Kidney epithelial cell (primary cell): ENCODE measurements around the gene OLFM2. TPM values are rescaled to one million over a fixed set of nuclear protein-coding genes. Genes with fewer than 3 reads are reported as not detected.

Experiments
- DNase-seq: peaks from one replicate; pipeline ENCODE4 v3.0.0-alpha.2; 2010; ENCODE audit warnings: low read depth
- H3K27me3 ChIP-seq: 2 replicates; pipeline ENCODE4 v1.6.0; 2011; ENCODE audit warnings: low read length; ENCODE audit not compliant: control insufficient read depth, insufficient read depth
- H3K36me3 ChIP-seq: 2 replicates; pipeline ENCODE4 v1.5.1; 2011; ENCODE audit warnings: low read length; ENCODE audit not compliant: control insufficient read depth, insufficient read depth
- H3K4me3 ChIP-seq: 2 replicates; pipeline ENCODE4 v1.5.1; 2011; ENCODE audit warnings: low read depth, mild to moderate bottlenecking, control low read depth, low read length
- total RNA-seq: library from RNA; depleted of rRNA; stranded (reverse); fragments of >200 nt; gene quantifications from 2 replicates; pipeline ENCODE4 v1.2.3, GENCODE V29; 2015
- TF ChIP-seq, protein P1 (sequence below): IDR thresholded peaks from 2 replicates; pipeline ENCODE4 v1.5.1; 2011; ENCODE audit warnings: mild to moderate bottlenecking, moderate library complexity, low read length, control low read depth, inconsistent platforms; ENCODE audit not compliant: insufficient read depth, poor library complexity, severe bottlenecking

OLFM2 gene
- total RNA-seq, 1 donor from 2014 or later, result 15.8 TPM

GRCh38 chr19:9808855-9809824, 127.2 kb downstream of the OLFM2 start:
- H3K27me3 ChIP-seq, result no peaks in the 10 kb centered on the region
- H3K36me3 ChIP-seq, result peaks cover 2% of the 10 kb centered on the region
- TF ChIP-seq, protein P1, sequence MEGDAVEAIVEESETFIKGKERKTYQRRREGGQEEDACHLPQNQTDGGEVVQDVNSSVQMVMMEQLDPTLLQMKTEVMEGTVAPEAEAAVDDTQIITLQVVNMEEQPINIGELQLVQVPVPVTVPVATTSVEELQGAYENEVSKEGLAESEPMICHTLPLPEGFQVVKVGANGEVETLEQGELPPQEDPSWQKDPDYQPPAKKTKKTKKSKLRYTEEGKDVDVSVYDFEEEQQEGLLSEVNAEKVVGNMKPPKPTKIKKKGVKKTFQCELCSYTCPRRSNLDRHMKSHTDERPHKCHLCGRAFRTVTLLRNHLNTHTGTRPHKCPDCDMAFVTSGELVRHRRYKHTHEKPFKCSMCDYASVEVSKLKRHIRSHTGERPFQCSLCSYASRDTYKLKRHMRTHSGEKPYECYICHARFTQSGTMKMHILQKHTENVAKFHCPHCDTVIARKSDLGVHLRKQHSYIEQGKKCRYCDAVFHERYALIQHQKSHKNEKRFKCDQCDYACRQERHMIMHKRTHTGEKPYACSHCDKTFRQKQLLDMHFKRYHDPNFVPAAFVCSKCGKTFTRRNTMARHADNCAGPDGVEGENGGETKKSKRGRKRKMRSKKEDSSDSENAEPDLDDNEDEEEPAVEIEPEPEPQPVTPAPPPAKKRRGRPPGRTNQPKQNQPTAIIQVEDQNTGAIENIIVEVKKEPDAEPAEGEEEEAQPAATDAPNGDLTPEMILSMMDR, result no peak
- no peak for DNase-seq
- no peak overlapping the region for H3K4me3 ChIP-seq

GRCh38 chr19:9806803-9807202, 129.5 kb downstream of the OLFM2 start:
- H3K4me3 ChIP-seq, result no peak overlapping the region
- no peaks in the 10 kb centered on the region for H3K27me3 ChIP-seq
- peaks cover 2% of the 10 kb centered on the region for H3K36me3 ChIP-seq
- TF ChIP-seq, protein P1, result no peak
- no peak for DNase-seq

Other genes starting within 250 kb of the OLFM2 start
- 2.8 and 4.2 TPM in 2 replicates for gene ZNF846, start 167.8 kb downstream of the OLFM2 start, total RNA-seq
- 25.2 and 30.8 TPM in 2 replicates for gene FBXL12, start 117.4 kb downstream of the OLFM2 start, total RNA-seq
- gene UBL5, start 108.6 kb downstream of the OLFM2 start, total RNA-seq, result 536 and 603 TPM in 2 replicates
- 102 and 115 TPM in 2 replicates for gene PIN1, start 101.2 kb downstream of the OLFM2 start, total RNA-seq
- gene COL5A3, start 74.0 kb upstream of the OLFM2 start, total RNA-seq, result 0.79 and 1.3 TPM in 2 replicates
- not detected in 2 replicates for gene RDH8, start 77.0 kb upstream of the OLFM2 start, total RNA-seq
- 32.1 and 35.3 TPM in 2 replicates for gene SHFL, start 149.8 kb upstream of the OLFM2 start, total RNA-seq
- 0.96 TPM in 1 of 2 replicates, not detected in the other for gene ANGPTL6, start 166.2 kb upstream of the OLFM2 start, total RNA-seq
- gene PPAN, start 169.8 kb upstream of the OLFM2 start, total RNA-seq, result 50.0 and 63.4 TPM in 2 replicates
- gene P2RY11, start 175.2 kb upstream of the OLFM2 start, total RNA-seq, result 6.3 and 9.4 TPM in 2 replicates
- gene EIF3G, start 183.4 kb upstream of the OLFM2 start, total RNA-seq, result 321 and 329 TPM in 2 replicates